Natural killer cell (primary cell): ENCODE measurements around the gene GEMIN8. TPM values are rescaled to one million over a fixed set of nuclear protein-coding genes. Genes with fewer than 3 reads are reported as not detected.
A peak's percentile ranks its signal among the peaks of the same experiment; 100 is the strongest.

Experiments
- ATAC-seq, 3 donors: fragments of 150-1000 bp in 2 of 3; fragments of 200-7000 bp in 1 of 3; cut with Tn5 transposase; 1 replicate in 1 of 3; 2 replicates in 2 of 3; pipeline ENCODE4 v1.10.0; 2021; ENCODE audit warnings: mild to moderate bottlenecking in 2 of 3, moderate library complexity in 2 of 3
- DNase-seq, 2 donors: peaks; one replicate each; pipeline versions ENCODE4 v3.0.0 to v3.0.0-alpha.2; 2013 to 2021; ENCODE audit warnings: mixed read lengths in 1 of 2
- H3K27ac ChIP-seq: one replicate; pipeline ENCODE4 v1.5.1; 2013; ENCODE audit warnings: mild to moderate bottlenecking, low read length
- H3K27me3 ChIP-seq: one replicate; pipeline ENCODE4 v1.6.1; 2013; ENCODE audit warnings: low read length; ENCODE audit not compliant: control insufficient read depth, insufficient read depth
- H3K36me3 ChIP-seq: one replicate; pipeline ENCODE4 v1.6.1; 2013; ENCODE audit warnings: low read length; ENCODE audit not compliant: control insufficient read depth, insufficient read depth
- H3K4me1 ChIP-seq: one replicate; pipeline ENCODE4 v1.6.1; 2013; ENCODE audit warnings: low read length; ENCODE audit not compliant: control insufficient read depth, insufficient read depth
- H3K4me3 ChIP-seq: one replicate; pipeline ENCODE4 v1.5.1; 2013; ENCODE audit warnings: low read length
- H3K9me3 ChIP-seq: one replicate; pipeline ENCODE4 v1.6.1; 2013; ENCODE audit warnings: low read length; ENCODE audit not compliant: control insufficient read depth, insufficient read depth
- H3K27ac Mint-ChIP-seq, 2 donors: one replicate each; pipeline ENCODE4 v1.8.0; 2022; ENCODE audit warnings: mild to moderate bottlenecking in 2 of 2, mixed read lengths in 2 of 2, moderate library complexity in 1 of 2
- H3K27me3 Mint-ChIP-seq, 2 donors: one replicate each; pipeline ENCODE4 v1.8.0; 2022; ENCODE audit warnings: low read depth in 2 of 2, mixed read lengths in 2 of 2
- H3K36me3 Mint-ChIP-seq: one replicate; pipeline ENCODE4 v1.8.0; 2022; ENCODE audit warnings: mixed read lengths
- H3K4me1 Mint-ChIP-seq, 2 donors: one replicate each; pipeline ENCODE4 v1.8.0; 2022; ENCODE audit warnings: mixed read lengths in 2 of 2
- H3K4me3 Mint-ChIP-seq: one replicate; pipeline ENCODE4 v1.8.0; 2022; ENCODE audit warnings: mild to moderate bottlenecking, moderate library complexity, mixed read lengths
- H3K9me3 Mint-ChIP-seq, 2 donors: one replicate each; pipeline ENCODE4 v1.8.0; 2022; ENCODE audit warnings: mixed read lengths in 2 of 2
- CTCF ChIP-seq: fragments of 200-600 bp; IDR thresholded peaks from one replicate; pipeline ENCODE4 v1.8.0; 2022; ENCODE audit warnings: antibody characterized with exemption
- WGBS: methylation state at CpG from one replicate; pipeline ENCODE4 v1.1.7; 2013; ENCODE audit warnings: missing lambda C conversion rate; ENCODE audit not compliant: insufficient coverage; 5-methylcytosine and 5-hydroxymethylcytosine counted together
- intact Hi-C: fragments of 100-400 bp; cut with micrococcal nuclease; formaldehyde crosslinking; loops from one replicate; pipeline ENCODE4 v1.14.2; 2022
- total RNA-seq, 4 donors: library from RNA; stranded (reverse); fragments of 120-200 nt in 1 of 4; gene quantifications; one replicate each; pipeline versions ENCODE4 v1.2.3 to v1.2.4, GENCODE V29; 2013 to 2022

The GEMIN8 gene
- total RNA-seq, 3 donors from 2014 or later (not counting 1 experiment from before 2014, with no cell fraction given) = 8.8 to 13.4 (median 9.7) TPM

- Mint-ChIP-seq H3K36me3 (no peaks in the 10 kb centered on the region), H3K4me1 (peaks cover 12 to 18% of the 10 kb centered on the region in 2 donors), H3K27me3 (no peaks in the 10 kb centered on the region), H3K27ac (no peak overlapping the region), H3K9me3 (no peaks in the 10 kb centered on the region), H3K4me3 (no peak overlapping the region)
- DNase-seq (peak in 1 of 2 donors; percentile 40), ATAC-seq (no peak)
- no peaks in the 10 kb centered on the region for H3K9me3 ChIP-seq
- no peaks in the 10 kb centered on the region for H3K27me3 ChIP-seq
- no peak for TF ChIP-seq CTCF
- no peak overlapping the region for H3K27ac ChIP-seq
- peaks cover 5% of the 10 kb centered on the region for H3K4me1 ChIP-seq
- intact Hi-C loops = no loop called here
- no peaks in the 10 kb centered on the region for H3K36me3 ChIP-seq
- H3K4me3 ChIP-seq = no peak overlapping the region
- WGBS = no CpG with 5 or more reads among the region's 1 CpG
These were observed 2.7 kb downstream of the GEMIN8 start for GRCh38 chrX:14027036-14027435.

- Histone ChIP-seq H3K36me3 (no peaks in the 10 kb centered on the region), H3K4me1 (peaks cover 5% of the 10 kb centered on the region), H3K27ac (no peak overlapping the region), H3K9me3 (no peaks in the 10 kb centered on the region), H3K27me3 (no peaks in the 10 kb centered on the region), H3K4me3 (no peak overlapping the region)
- Mint-ChIP-seq H3K9me3 (no peaks in the 10 kb centered on the region), H3K27ac (no peak overlapping the region), H3K36me3 (no peaks in the 10 kb centered on the region), H3K4me1 (peaks cover 12 to 18% of the 10 kb centered on the region in 2 donors), H3K4me3 (no peak overlapping the region), H3K27me3 (no peaks in the 10 kb centered on the region)
- WGBS = 96% methylated on average over 4 of the region's 7 CpGs
- intact Hi-C loops = no loop called here
- ATAC-seq = no peak
- no peak for TF ChIP-seq CTCF
- DNase-seq = no peak
These were observed 3.6 kb downstream of the GEMIN8 start for GRCh38 chrX:14026121-14026520.

- H3K4me3 ChIP-seq = no peak overlapping the region
- H3K4me1 ChIP-seq = no peaks in the 10 kb centered on the region
- no peak for ATAC-seq
- no peaks in the 10 kb centered on the region for H3K27me3 Mint-ChIP-seq
- H3K9me3 ChIP-seq = no peaks in the 10 kb centered on the region
- H3K4me1 Mint-ChIP-seq = no peaks in the 10 kb centered on the region
- no peaks in the 10 kb centered on the region for H3K27me3 ChIP-seq
- H3K27ac ChIP-seq = no peak overlapping the region
- H3K36me3 ChIP-seq = peaks cover 6% of the 10 kb centered on the region
- H3K4me3 Mint-ChIP-seq = no peak overlapping the region
- H3K9me3 Mint-ChIP-seq = no peaks in the 10 kb centered on the region
- no peak overlapping the region for H3K27ac Mint-ChIP-seq
- no peaks in the 10 kb centered on the region for H3K36me3 Mint-ChIP-seq
- no peak for DNase-seq
- TF ChIP-seq CTCF = no peak
- intact Hi-C loops = no loop called here
These were observed 7.7 kb downstream of the GEMIN8 start for GRCh38 chrX:14022019-14022418.

GRCh38 chrX:14017399-14017798, 12.3 kb downstream of the GEMIN8 start:
- intact Hi-C loops = no loop called here
- no peaks in the 10 kb centered on the region for H3K27me3 ChIP-seq
- no peak for DNase-seq
- H3K9me3 ChIP-seq = no peaks in the 10 kb centered on the region
- H3K4me1 ChIP-seq = no peaks in the 10 kb centered on the region
- no peak for ATAC-seq
- 93% methylated on average over 3 of the region's 3 CpGs for WGBS
- H3K4me3 Mint-ChIP-seq = no peak overlapping the region
- no peaks in the 10 kb centered on the region for H3K9me3 Mint-ChIP-seq
- no peak for TF ChIP-seq CTCF
- H3K27ac Mint-ChIP-seq = no peak overlapping the region
- no peak overlapping the region for H3K27ac ChIP-seq
- no peaks in the 10 kb centered on the region for H3K27me3 Mint-ChIP-seq
- peaks cover 5 to 7% of the 10 kb centered on the region in 2 donors for H3K4me1 Mint-ChIP-seq
- H3K36me3 Mint-ChIP-seq = no peaks in the 10 kb centered on the region
- no peak overlapping the region for H3K4me3 ChIP-seq
- peaks cover 8% of the 10 kb centered on the region for H3K36me3 ChIP-seq
